ENCODE measurements around the gene KCNG2.

KCNG2 gene

GRCh38 chr18:79753391-79753851 is 44.3 kb upstream of the KCNG2 start:
- no peak for TF ChIP-seq EZH2phosphoT487 (conservative IDR thresholded peaks at IDR 0.05; ENCODE audit: low read length)
- TF ChIP-seq CTCF (IDR thresholded peaks at IDR 0.05; ENCODE audit: insufficient read depth, low read length, poor library complexity, severe bottlenecking) = no peak
- no peak overlapping the region for H3K27ac ChIP-seq (ENCODE audit: low read depth, low read length)
- H4K20me1 ChIP-seq (ENCODE audit: low read depth, low read length) = no peaks in the 10 kb centered on the region
- no peak overlapping the region for H3K4me3 ChIP-seq (ENCODE audit: insufficient read depth, low read length, poor library complexity, severe bottlenecking)
- no peak overlapping the region for H3K4me2 ChIP-seq (ENCODE audit: low read depth, low read length, poor library complexity, severe bottlenecking)
- no peak overlapping the region for H2AFZ ChIP-seq (ENCODE audit: low read depth, low read length, severe bottlenecking)
- H3K79me2 ChIP-seq (ENCODE audit: insufficient read depth, low read length) = no peaks in the 10 kb centered on the region
- H3K9ac ChIP-seq (ENCODE audit: low read length) = no peak overlapping the region
- no peaks in the 10 kb centered on the region for H3K27me3 ChIP-seq (ENCODE audit: low read length)
- H3K9me2 ChIP-seq (replicated peaks; ENCODE audit: insufficient read depth, low read length) = no peaks in the 10 kb centered on the region
- no peaks in the 10 kb centered on the region for H3F3A ChIP-seq (ENCODE audit: insufficient read depth)
- no peaks in the 10 kb centered on the region for H3K36me3 ChIP-seq (ENCODE audit: low read length)
- no peaks in the 10 kb centered on the region for H3K9me3 ChIP-seq (ENCODE audit: insufficient read depth, low read length)

GRCh38 chr18:79754022-79754761 is 43.5 kb upstream of the KCNG2 start:
- H2AFZ ChIP-seq (ENCODE audit: low read depth, low read length, severe bottlenecking) = no peak overlapping the region
- TF ChIP-seq EZH2phosphoT487 (conservative IDR thresholded peaks at IDR 0.05; ENCODE audit: low read length) = no peak
- no peak for TF ChIP-seq CTCF (IDR thresholded peaks at IDR 0.05; ENCODE audit: insufficient read depth, low read length, poor library complexity, severe bottlenecking)
- no peaks in the 10 kb centered on the region for H3K9me2 ChIP-seq (replicated peaks; ENCODE audit: insufficient read depth, low read length)
- no peaks in the 10 kb centered on the region for H3K27me3 ChIP-seq (ENCODE audit: low read length)
- 0 out of 2 replicates have a peak, but pooled peaks cover under 1% of the 10 kb centered on the region for H3K9me3 ChIP-seq (ENCODE audit: insufficient read depth, low read length)
- H3K27ac ChIP-seq (ENCODE audit: low read depth, low read length) = no peak overlapping the region
- no peak overlapping the region for H3K4me2 ChIP-seq (ENCODE audit: low read depth, low read length, poor library complexity, severe bottlenecking)
- no peaks in the 10 kb centered on the region for H4K20me1 ChIP-seq (ENCODE audit: low read depth, low read length)
- H3K36me3 ChIP-seq (ENCODE audit: low read length) = no peaks in the 10 kb centered on the region
- H3K4me3 ChIP-seq (ENCODE audit: insufficient read depth, low read length, poor library complexity, severe bottlenecking) = no peak overlapping the region
- H3K9ac ChIP-seq (ENCODE audit: low read length) = no peak overlapping the region
- H3K79me2 ChIP-seq (ENCODE audit: insufficient read depth, low read length) = no peaks in the 10 kb centered on the region
- no peaks in the 10 kb centered on the region for H3F3A ChIP-seq (ENCODE audit: insufficient read depth)

GRCh38 chr18:79754831-79755351 is 42.8 kb upstream of the KCNG2 start:
- H3K4me3 ChIP-seq (ENCODE audit: insufficient read depth, low read length, poor library complexity, severe bottlenecking) = no peak overlapping the region
- H3K27me3 ChIP-seq (ENCODE audit: low read length) = no peaks in the 10 kb centered on the region
- no peaks in the 10 kb centered on the region for H3K79me2 ChIP-seq (ENCODE audit: insufficient read depth, low read length)

More at GRCh38 chr18:79754831-79755351, 42.8 kb upstream of the KCNG2 start:
- Histone ChIP-seq H2AFZ (ENCODE audit: low read depth, low read length, severe bottlenecking) (no peak overlapping the region), H3K9me3 (ENCODE audit: insufficient read depth, low read length) (0 out of 2 replicates have a peak, but pooled peaks cover 4% of the 10 kb centered on the region), H3K9me2 (replicated peaks; ENCODE audit: insufficient read depth, low read length) (no peaks in the 10 kb centered on the region), H3K4me2 (ENCODE audit: low read depth, low read length, poor library complexity, severe bottlenecking) (no peak overlapping the region), H3K36me3 (ENCODE audit: low read length) (no peaks in the 10 kb centered on the region), H3K9ac (ENCODE audit: low read length) (no peak overlapping the region), H3K27ac (ENCODE audit: low read depth, low read length) (no peak overlapping the region), H3F3A (ENCODE audit: insufficient read depth) (no peaks in the 10 kb centered on the region), H4K20me1 (ENCODE audit: low read depth, low read length) (no peaks in the 10 kb centered on the region)
- TF ChIP-seq CTCF (IDR thresholded peaks at IDR 0.05; ENCODE audit: insufficient read depth, low read length, poor library complexity, severe bottlenecking) (no peak), EZH2phosphoT487 (conservative IDR thresholded peaks at IDR 0.05; ENCODE audit: low read length) (no peak)

Measured in SU-DHL-6 (cell line).